ENCODE results near the gene CA10. TPM values are rescaled to one million over a fixed set of nuclear protein-coding genes. Genes with fewer than 3 reads are reported as not detected.

Gene CA10
- total RNA-seq, 2 donors from 2014 or later = 0.26 TPM; not detected in 1

DNA sequence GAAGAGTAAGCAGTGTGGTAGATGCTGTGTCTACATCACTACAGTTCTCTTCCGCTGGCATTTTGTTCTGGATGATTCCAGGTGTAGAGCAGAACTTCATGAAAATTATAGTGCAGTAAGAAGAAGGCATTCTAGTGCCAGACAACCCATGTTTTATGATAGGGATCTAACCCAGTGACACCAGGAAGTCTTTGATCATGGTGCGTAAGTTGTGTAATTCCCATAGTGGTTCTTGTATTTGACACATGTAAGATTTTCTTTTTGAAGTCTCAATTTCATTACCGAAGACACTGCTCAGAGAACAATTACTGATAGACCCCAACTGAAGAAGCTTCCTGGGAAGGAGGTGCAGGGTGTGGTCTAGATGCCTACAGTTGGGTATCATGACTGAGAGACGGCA lies 356.9 kb downstream of the CA10 start:
- no peaks in the 10 kb centered on the region for H3K27me3 ChIP-seq
- H3K4me3 ChIP-seq = no peak overlapping the region
- intact Hi-C loops (cut with DNase I) = no loop called here
- H3K36me3 ChIP-seq (replicated peaks in 1 of 2; ENCODE audit: insufficient read depth in 1 of 2, low read depth in 2 of 2) = no peaks in the 10 kb centered on the region
- TF ChIP-seq CTCF (IDR thresholded peaks at IDR 0.05) (no peak), POLR2A (IDR thresholded peaks at IDR 0.05) (no peak)
- 91 to 93% methylated on average over 4 of the region's 4 CpGs for WGBS, 2 donors
- ATAC-seq (no peak), DNase-seq (no peak)
- H3K9me3 ChIP-seq = peaks cover 0 to 4% (median 0%) of the 10 kb centered on the region in 3 donors
- peaks cover 12% of the 10 kb centered on the region for H3K4me1 ChIP-seq
- H3K27ac ChIP-seq = no peak overlapping the region

DNA sequence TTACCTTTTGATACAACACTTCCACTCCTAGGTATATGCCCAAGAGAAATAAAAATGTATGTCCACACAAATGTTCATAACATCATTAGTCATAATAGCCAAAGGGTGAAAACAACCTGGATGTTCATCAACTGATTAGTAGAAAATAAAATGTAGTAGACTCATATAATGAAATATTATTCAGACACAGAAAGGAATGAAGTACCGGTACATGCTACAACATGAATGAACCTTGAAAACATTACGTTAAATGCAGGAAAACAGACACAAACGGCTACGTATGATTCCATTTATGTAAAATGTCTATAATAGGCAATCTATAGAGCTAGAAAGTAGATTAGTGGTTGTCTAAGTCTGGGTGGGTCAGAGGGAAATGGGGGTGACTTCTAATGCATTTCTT lies 358.5 kb downstream of the CA10 start:
- no peaks in the 10 kb centered on the region for H3K4me1 ChIP-seq
- intact Hi-C loops (cut with DNase I) = no loop called here
- WGBS, 2 donors = 85 to 86% methylated on average over 4 of the region's 4 CpGs
- H3K27ac ChIP-seq = no peak overlapping the region
- H3K36me3 ChIP-seq (replicated peaks in 1 of 2; ENCODE audit: insufficient read depth in 1 of 2, low read depth in 2 of 2) = no peaks in the 10 kb centered on the region
- ATAC-seq (no peak), DNase-seq (no peak)
- TF ChIP-seq POLR2A (IDR thresholded peaks at IDR 0.05) (no peak), CTCF (IDR thresholded peaks at IDR 0.05) (no peak)
- no peak overlapping the region for H3K4me3 ChIP-seq
- H3K27me3 ChIP-seq = no peaks in the 10 kb centered on the region
- no peaks in the 10 kb centered on the region for H3K9me3 ChIP-seq

GRCh38 chr17:51799240-51799639 lies 359.3 kb downstream of the CA10 start:
- Histone ChIP-seq H3K4me3 (no peak overlapping the region), H3K27me3 (no peaks in the 10 kb centered on the region), H3K27ac (no peak overlapping the region), H3K36me3 (replicated peaks in 1 of 2; ENCODE audit: insufficient read depth in 1 of 2, low read depth in 2 of 2) (no peaks in the 10 kb centered on the region), H3K9me3 (no peaks in the 10 kb centered on the region), H3K4me1 (no peaks in the 10 kb centered on the region)
- ATAC-seq (no peak), DNase-seq (no peak)
- intact Hi-C loops (cut with DNase I) = no loop called here
- TF ChIP-seq POLR2A (IDR thresholded peaks at IDR 0.05) = no peak

DNA sequence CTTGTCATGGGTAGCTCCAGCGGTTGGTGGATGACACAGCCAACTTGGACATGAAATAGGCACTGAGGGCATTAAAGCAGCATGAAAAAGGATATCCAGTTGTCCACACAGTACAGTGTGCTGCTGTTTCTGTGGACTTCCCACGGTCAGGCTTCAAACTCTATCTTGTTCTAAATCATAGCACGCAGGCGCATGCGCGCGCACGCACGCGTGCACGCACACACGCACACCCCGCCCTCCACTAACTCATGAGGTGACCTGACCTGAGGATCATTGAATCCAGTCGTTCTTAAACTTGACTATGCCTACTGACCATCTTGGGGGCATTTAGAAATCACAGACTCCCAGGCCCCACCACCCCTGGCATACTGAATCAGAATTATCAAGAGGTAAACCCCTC lies 361.4 kb downstream of the CA10 start:
- no peak overlapping the region for H3K27ac ChIP-seq
- H3K9me3 ChIP-seq = no peaks in the 10 kb centered on the region
- WGBS, 2 donors = 87 to 88% methylated on average over 14 of the region's 14 CpGs
- ATAC-seq (no peak), DNase-seq (no peak)
- no peaks in the 10 kb centered on the region for H3K4me1 ChIP-seq
- intact Hi-C loops (cut with DNase I) = no loop called here
- TF ChIP-seq CTCF (IDR thresholded peaks at IDR 0.05) (no peak), POLR2A (IDR thresholded peaks at IDR 0.05) (no peak)
- H3K27me3 ChIP-seq = no peaks in the 10 kb centered on the region
- H3K36me3 ChIP-seq (replicated peaks in 1 of 2; ENCODE audit: insufficient read depth in 1 of 2, low read depth in 2 of 2) = no peaks in the 10 kb centered on the region
- no peak overlapping the region for H3K4me3 ChIP-seq

- WGBS, 2 donors = 83 to 87% methylated on average over 5 of the region's 5 CpGs
- Histone ChIP-seq H3K9me3 (no peaks in the 10 kb centered on the region), H3K36me3 (replicated peaks in 1 of 2; ENCODE audit: insufficient read depth in 1 of 2, low read depth in 2 of 2) (no peaks in the 10 kb centered on the region), H3K4me1 (no peaks in the 10 kb centered on the region), H3K27ac (no peak overlapping the region), H3K4me3 (no peak overlapping the region), H3K27me3 (no peaks in the 10 kb centered on the region)
- intact Hi-C loops (cut with DNase I) = no loop called here
- no peak for ATAC-seq
- DNase-seq = no peak
- no peak for TF ChIP-seq POLR2A (IDR thresholded peaks at IDR 0.05)
- no peak for TF ChIP-seq CTCF (IDR thresholded peaks at IDR 0.05)
Observed at GRCh38 chr17:51796026-51796425, 362.5 kb downstream of the CA10 start.
